Prostate gland (tissue), 2 donors: ENCODE data around the gene PTGER3. TPM values are rescaled to one million over a fixed set of nuclear protein-coding genes. Genes with fewer than 3 reads are reported as not detected.
A peak's percentile ranks its signal among the peaks of the same experiment; 100 is the strongest.

Source experiments
- DNase-seq: peaks from one replicate; pipeline ENCODE4 v3.0.0-alpha.2; 2019; ENCODE audit warnings: low spot score
- H3K27ac ChIP-seq, 2 donors: fragments of 200-600 bp; sonication (generic); 2 replicates each; pipeline ENCODE4 v1.5.1; 2017 to 2019
- H3K27me3 ChIP-seq: fragments of 200-600 bp; sonication (generic); replicated peaks from 2 replicates; pipeline ENCODE4 v1.5.1; 2019; ENCODE audit not compliant: insufficient read depth
- H3K36me3 ChIP-seq, 2 donors: fragments of 200-600 bp; sonication (generic); 1 replicate in 1 of 2; 2 replicates in 1 of 2; pipeline versions ENCODE4 v1.5.1 to v1.8.1; 2017 to 2019
- H3K4me1 ChIP-seq: fragments of 200-600 bp; sonication (generic); replicated peaks from 2 replicates; pipeline ENCODE4 v1.5.1; 2019
- H3K4me3 ChIP-seq, 2 donors: fragments of 200-600 bp; sonication (generic); 2 replicates each; pipeline ENCODE4 v1.5.1; 2017 to 2019
- H3K9me3 ChIP-seq: fragments of 200-600 bp; sonication (generic); 2 replicates; pipeline ENCODE4 v1.5.1; 2017
- CTCF ChIP-seq, 4 experiments: fragments of 200-600 bp in 2 of 4; fragments of 450-650 bp in 2 of 4; sonication (generic) in 2 of 4; IDR thresholded peaks; 1 replicate in 3 of 4; 2 replicates in 1 of 4; pipeline ENCODE4 v1.5.1; 2016 to 2019; ENCODE audit warnings: antibody characterized with exemption in 4 of 4, mild to moderate bottlenecking in 2 of 4, moderate library complexity in 2 of 4
- POLR2A ChIP-seq: fragments of 450-650 bp; IDR thresholded peaks from one replicate; pipeline ENCODE4 v1.6.1; 2016; ENCODE audit warnings: antibody characterized with exemption, mild to moderate bottlenecking
- POLR2AphosphoS5 ChIP-seq: sonication (generic); formaldehyde crosslinking; IDR thresholded peaks from one replicate; pipeline ENCODE4 v1.6.1; 2017; ENCODE audit warnings: antibody characterized with exemption
- WGBS: methylation state at CpG from one replicate; pipeline ENCODE4 v1.1.5; 2018; 5-methylcytosine and 5-hydroxymethylcytosine counted together
- intact Hi-C: fragments of 100-400 bp; cut with DNase I; formaldehyde crosslinking; loops from one replicate; pipeline ENCODE4 v1.14.2; 2022
- total RNA-seq, 2 donors: library from RNA; depleted of rRNA; stranded (reverse); fragments of >200 nt; gene quantifications; one replicate each; pipeline ENCODE4 v1.1.0, GENCODE V29; 2016

PTGER3 gene
- total RNA-seq, 2 donors from 2014 or later, result 3.6 to 4.0 TPM

DNA sequence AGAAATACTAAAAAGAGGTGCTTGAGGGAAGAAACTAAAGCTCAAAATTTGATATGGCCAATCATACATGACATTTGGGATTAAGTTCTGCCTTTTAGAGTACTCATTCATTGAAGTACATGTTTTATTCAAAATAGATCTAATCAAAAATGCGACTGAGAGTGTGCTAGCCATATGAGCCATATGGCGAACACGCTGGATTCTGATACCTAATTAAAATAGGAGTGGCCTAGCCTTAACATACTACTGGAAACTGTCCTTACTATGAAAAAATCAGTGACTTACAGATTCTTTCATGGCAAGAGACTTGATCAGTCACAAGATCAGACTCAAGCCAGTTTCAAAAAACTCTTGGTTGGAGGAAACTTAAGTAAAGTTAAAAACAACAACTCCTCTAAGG lies 73.9 kb downstream of the PTGER3 start:
- no peak for TF ChIP-seq POLR2A
- TF ChIP-seq CTCF (IDR thresholded peaks at IDR 0.05), result no peak
- TF ChIP-seq POLR2AphosphoS5, result no peak
- H3K4me3 ChIP-seq, result no peak overlapping the region
- H3K27me3 ChIP-seq, result no peaks in the 10 kb centered on the region
- no peak for DNase-seq
- H3K27ac ChIP-seq, result no peak overlapping the region
- H3K36me3 ChIP-seq, result no peaks in the 10 kb centered on the region
- intact Hi-C loops, result no loop called here
- 76% methylated on average over 3 of the region's 3 CpGs for WGBS
- no peaks in the 10 kb centered on the region for H3K9me3 ChIP-seq
- H3K4me1 ChIP-seq, result no peaks in the 10 kb centered on the region

- no peaks in the 10 kb centered on the region for H3K36me3 ChIP-seq
- H3K4me1 ChIP-seq, result no peaks in the 10 kb centered on the region
- DNase-seq, result no peak
- WGBS, result 79% methylated on average over 4 of the region's 4 CpGs
- H3K9me3 ChIP-seq, result no peaks in the 10 kb centered on the region
- TF ChIP-seq CTCF (IDR thresholded peaks at IDR 0.05) (no peak), POLR2AphosphoS5 (no peak), POLR2A (no peak)
- no peaks in the 10 kb centered on the region for H3K27me3 ChIP-seq
- no peak overlapping the region for H3K27ac ChIP-seq
- intact Hi-C loops, result no loop called here
- H3K4me3 ChIP-seq, result no peak overlapping the region
Observed at GRCh38 chr1:70970407-70970806, 77.2 kb downstream of the PTGER3 start.

DNA sequence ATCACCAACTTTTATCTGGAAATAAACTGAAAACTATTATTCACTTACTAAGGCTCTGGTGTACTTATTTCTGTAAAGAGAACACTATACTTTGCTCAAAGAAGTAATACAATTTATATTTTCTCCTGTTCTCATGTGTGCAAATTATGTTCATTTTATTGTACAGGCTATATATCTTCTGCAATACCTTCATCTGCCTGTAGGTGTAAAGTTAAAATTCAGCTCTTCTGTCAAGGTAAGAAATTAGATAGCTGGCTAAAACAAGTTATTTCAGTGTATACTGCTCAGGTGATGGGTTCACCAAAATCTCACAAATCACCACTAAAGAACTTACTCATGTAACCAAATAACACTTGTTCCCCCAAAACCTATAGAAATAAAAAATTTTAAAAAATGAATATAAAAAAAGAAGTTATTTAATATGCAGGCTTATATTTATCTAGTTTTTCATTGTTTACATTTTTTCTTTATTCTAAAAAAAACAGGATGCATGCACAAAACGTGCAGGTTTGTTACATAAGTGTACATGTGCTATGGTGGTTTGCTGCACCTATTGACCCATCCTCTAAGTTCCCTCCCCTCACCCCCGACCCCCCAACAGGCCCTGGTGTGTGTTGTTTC lies 81.5 kb downstream of the PTGER3 start:
- H3K27ac ChIP-seq, result no peak overlapping the region
- no peak for DNase-seq
- WGBS, result 38% methylated on average over 2 of the region's 2 CpGs
- H3K27me3 ChIP-seq, result no peaks in the 10 kb centered on the region
- H3K4me1 ChIP-seq, result no peaks in the 10 kb centered on the region
- H3K36me3 ChIP-seq, result no peaks in the 10 kb centered on the region
- no peak overlapping the region for H3K4me3 ChIP-seq
- no peaks in the 10 kb centered on the region for H3K9me3 ChIP-seq
- TF ChIP-seq CTCF (IDR thresholded peaks at IDR 0.05) (peak in 1 of 4 experiments; percentile 55), POLR2AphosphoS5 (no peak)
- intact Hi-C loops, result no loop called here

DNA sequence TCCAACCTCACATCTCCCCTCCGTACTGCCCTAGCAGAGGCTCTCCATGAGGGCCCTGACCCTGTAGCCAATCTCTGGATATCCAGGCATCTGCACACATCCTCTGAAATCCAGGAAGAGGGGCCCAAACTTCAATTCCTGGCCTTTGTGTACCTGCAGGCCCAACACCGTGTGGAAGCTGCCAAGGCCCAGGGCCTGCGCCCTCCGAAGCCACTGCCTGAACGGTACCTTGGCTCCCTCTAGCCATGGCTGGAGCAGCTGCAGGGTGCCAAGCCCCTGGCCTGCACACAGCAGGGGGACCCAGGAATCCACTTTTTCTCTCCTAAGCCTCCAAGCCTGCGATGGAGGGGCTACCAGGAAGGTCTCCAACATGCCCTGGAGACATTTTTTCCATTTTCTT lies 84.2 kb downstream of the PTGER3 start:
- Histone ChIP-seq H3K4me1 (no peaks in the 10 kb centered on the region), H3K27ac (no peak overlapping the region), H3K36me3 (no peaks in the 10 kb centered on the region), H3K4me3 (no peak overlapping the region), H3K9me3 (no peaks in the 10 kb centered on the region), H3K27me3 (no peaks in the 10 kb centered on the region)
- 78% methylated on average over 6 of the region's 6 CpGs for WGBS
- TF ChIP-seq CTCF (IDR thresholded peaks at IDR 0.05) (no peak), POLR2A (no peak), POLR2AphosphoS5 (no peak)
- intact Hi-C loops, result no loop called here
- no peak for DNase-seq

- Histone ChIP-seq H3K27ac (no peak overlapping the region), H3K4me3 (no peak overlapping the region), H3K27me3 (no peaks in the 10 kb centered on the region), H3K4me1 (no peaks in the 10 kb centered on the region), H3K9me3 (no peaks in the 10 kb centered on the region), H3K36me3 (no peaks in the 10 kb centered on the region)
- DNase-seq, result no peak
- intact Hi-C loops, result no loop called here
- TF ChIP-seq POLR2A, result no peak
- TF ChIP-seq CTCF (IDR thresholded peaks at IDR 0.05), result no peak
- no peak for TF ChIP-seq POLR2AphosphoS5
- 35% methylated on average over 1 of the region's 1 CpG for WGBS
Observed at GRCh38 chr1:70961374-70961975, 86.1 kb downstream of the PTGER3 start.
